HG03520 (cell line): ENCODE results near the gene PRKG1.

Experiments
- ATAC-seq: cut with Tn5 transposase; IDR thresholded peaks from one replicate; pipeline ENCODE4 v1.9.1; 2021; ENCODE audit warnings: mild to moderate bottlenecking, moderate library complexity; ENCODE audit not compliant: unreplicated experiment

The PRKG1 gene

GRCh38 chr10:51074238-51075028, at the start of gene PRKG1:
TSS of gene PRKG1 (plus strand) at chr10:51074487.
- no peak for ATAC-seq

- no peak for ATAC-seq
These were observed 45.9 kb upstream of the PRKG1 start for GRCh38 chr10:51028420-51028819.

- no peak for ATAC-seq
These were observed 45.1 kb upstream of the PRKG1 start for GRCh38 chr10:51029172-51029641.

- no peak for ATAC-seq
These were observed 43.8 kb upstream of the PRKG1 start for GRCh38 chr10:51030480-51030879.

GRCh38 chr10:51031950-51032349, 42.3 kb upstream of the PRKG1 start:
- ATAC-seq, result no peak

GRCh38 chr10:51034769-51035168, 39.5 kb upstream of the PRKG1 start:
- no peak for ATAC-seq

GRCh38 chr10:51035344-51035743, 38.9 kb upstream of the PRKG1 start:
- ATAC-seq, result no peak

- ATAC-seq, result no peak
These were observed 28.4 kb upstream of the PRKG1 start for GRCh38 chr10:51045871-51046270.

- ATAC-seq, result no peak
These were observed 27.6 kb upstream of the PRKG1 start for GRCh38 chr10:51046654-51047053.

GRCh38 chr10:51047857-51048256, 26.4 kb upstream of the PRKG1 start:
- no peak for ATAC-seq

GRCh38 chr10:51048792-51049191, 25.5 kb upstream of the PRKG1 start:
- no peak for ATAC-seq

- no peak for ATAC-seq
These were observed 22.1 kb upstream of the PRKG1 start for GRCh38 chr10:51052163-51052562.

GRCh38 chr10:51057925-51058324, 16.4 kb upstream of the PRKG1 start:
- no peak for ATAC-seq

- no peak for ATAC-seq
These were observed 11.1 kb upstream of the PRKG1 start for GRCh38 chr10:51063166-51063565.

GRCh38 chr10:51063659-51064535, 10.4 kb upstream of the PRKG1 start:
- ATAC-seq, result no peak

GRCh38 chr10:51066231-51066630, 8.1 kb upstream of the PRKG1 start:
- ATAC-seq, result no peak

- no peak for ATAC-seq
These were observed 2.1 kb upstream of the PRKG1 start for GRCh38 chr10:51072210-51072609.

GRCh38 chr10:51072921-51073434, 1.3 kb upstream of the PRKG1 start:
- ATAC-seq, result no peak

- no peak for ATAC-seq
These were observed 642 bp upstream of the PRKG1 start for GRCh38 chr10:51073453-51074237.

GRCh38 chr10:51075043-51075872, 971 bp downstream of the PRKG1 start:
- no peak for ATAC-seq
